Fibroblast of skin of right quadriceps (primary cell): ENCODE measurements around the gene AGAP2.
"Not testable (repeated sequence)": the region's sequence is repeated elsewhere in the genome, so short reads cannot be mapped to it uniquely, and the experiment has no call there.

Source experiments
- DNase-seq: peaks from one replicate; pipeline ENCODE4 v3.0.0-alpha.2; 2013

The AGAP2 gene

DNA sequence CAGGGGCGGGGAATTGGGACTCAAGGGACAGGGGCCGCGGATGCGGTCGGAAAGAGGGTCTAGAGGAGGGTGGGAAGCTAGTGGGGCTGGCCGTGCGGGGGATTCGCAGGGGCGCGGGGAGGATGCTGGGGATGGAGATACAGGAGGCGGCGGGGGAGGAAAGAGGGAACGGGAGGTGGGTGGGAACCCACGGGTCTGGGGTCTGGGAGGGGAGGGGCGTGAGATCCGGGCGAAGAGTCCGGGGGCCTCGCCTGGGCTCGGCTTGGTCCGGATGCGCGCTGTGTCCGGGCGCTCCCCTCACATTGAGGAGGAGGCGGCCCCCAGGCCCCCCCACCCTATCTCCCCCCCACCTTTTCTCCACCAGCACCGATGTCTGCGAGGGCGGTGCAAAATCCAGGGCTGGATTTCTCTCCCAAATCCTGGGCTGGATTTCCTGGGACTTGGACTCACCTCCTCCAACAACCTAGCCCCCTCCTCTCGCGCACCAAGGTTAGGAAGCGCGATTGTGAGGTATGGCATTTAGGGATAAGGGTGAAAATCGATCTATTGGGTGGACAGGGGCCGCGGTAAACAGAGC is at the start of gene AGAP2:
Gene AGAP2 (minus strand): TSS at position 82 of the 577 bp plus-strand sequence. CDS start 496 bp downstream, outside the sequence.
- DNase-seq: no peak

DNA sequence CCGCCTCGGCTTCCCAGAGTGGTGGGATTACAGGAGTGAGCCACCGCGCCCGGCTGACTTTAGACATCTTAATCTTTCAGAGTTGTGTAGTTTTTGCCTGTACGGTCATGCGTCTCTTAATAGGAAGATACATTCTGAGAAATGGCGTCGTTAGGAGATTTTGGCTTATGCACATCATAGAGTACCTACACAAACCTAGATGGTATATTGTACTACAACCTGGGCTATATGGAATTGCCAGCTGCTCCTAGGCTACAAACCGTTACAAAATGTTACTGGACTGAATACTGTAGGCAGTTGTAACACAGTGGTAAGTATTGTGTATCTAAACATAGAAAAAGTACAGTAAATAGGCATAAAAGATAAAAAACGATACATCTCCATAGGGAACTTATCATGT is 45.3 kb upstream of the AGAP2 start:
- DNase-seq: no peak

DNA sequence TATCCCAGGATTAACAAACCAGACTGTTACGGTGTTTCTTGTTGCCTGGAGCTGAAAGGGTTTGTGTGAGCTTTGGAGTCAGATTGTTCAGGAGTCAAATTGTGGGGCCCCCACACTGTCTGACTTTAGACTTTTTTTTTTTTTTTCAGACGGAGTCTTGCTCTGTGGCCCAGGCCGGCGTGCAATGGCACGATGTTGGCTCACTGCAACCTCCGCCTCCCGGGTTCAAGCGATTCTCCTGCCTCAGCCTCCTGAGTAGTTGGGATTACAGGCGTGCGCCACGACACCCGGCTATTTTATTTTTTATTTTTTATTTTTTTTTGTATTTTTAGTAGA is 44.9 kb upstream of the AGAP2 start:
- no peak for DNase-seq

DNA sequence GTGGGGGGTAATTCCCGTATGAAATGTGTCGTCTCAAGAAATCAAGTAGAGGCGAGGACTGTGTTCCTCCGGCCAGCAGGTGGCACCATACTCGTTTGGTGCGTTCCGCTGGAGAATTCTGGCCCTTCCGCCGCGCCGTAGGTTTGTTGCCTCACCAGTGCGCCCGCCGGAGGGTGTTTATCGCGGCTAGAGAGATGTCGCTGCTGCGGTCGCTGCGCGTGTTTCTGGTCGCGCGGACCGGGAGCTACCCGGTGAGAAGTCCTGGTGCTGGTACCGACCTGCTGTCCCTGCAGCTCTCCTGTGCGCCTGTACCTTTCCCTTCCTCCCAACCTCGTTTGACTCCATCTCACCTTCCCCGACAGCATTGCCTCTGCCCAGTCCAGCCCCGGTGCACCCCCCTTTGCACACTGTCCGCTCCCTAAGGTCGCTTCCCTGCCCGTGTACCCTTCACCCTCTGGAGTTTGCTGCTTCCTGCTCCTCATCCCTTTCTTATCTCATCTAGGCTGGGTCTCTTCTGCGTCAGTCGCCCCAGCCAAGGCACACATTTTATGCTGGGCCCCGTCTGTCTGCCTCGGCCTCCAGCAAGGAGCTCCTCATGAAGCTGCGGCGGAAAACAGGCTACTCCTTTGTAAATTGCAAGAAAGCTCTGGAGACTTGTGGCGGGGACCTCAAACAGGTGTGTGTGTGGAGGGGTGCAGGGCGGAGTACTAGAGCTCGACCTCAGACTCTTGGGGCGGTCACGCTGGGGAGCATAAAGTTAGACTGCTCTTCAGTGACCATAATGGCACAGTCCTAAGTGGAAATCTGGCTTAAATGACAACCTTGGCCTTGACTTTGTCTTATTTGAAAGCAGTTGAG is 44.3 kb upstream of the AGAP2 start, which contains the start of gene TSFM:
Gene TSFM (plus strand): TSS at position 180 of the 858 bp plus-strand sequence. CDS start 15 bp downstream, at position 195.
- peak; percentile 93 for DNase-seq

DNA sequence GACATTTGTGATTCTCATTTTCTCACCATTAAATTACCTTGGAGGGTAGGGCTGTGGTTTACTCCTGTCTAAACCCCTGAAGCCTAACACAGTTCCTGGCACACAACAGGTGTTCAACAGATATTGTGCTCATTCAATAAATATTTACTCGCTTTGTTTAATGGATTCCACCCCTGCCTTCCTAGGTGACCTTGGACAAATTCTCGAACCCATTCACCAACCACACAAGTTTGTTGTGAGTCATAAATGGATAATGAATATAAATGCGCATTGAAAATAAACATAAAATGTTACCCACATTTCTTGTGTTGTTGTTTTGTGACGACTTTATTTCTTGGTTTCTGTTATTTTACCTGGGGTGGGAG is 43.7 kb upstream of the AGAP2 start:
- DNase-seq: no peak

DNA sequence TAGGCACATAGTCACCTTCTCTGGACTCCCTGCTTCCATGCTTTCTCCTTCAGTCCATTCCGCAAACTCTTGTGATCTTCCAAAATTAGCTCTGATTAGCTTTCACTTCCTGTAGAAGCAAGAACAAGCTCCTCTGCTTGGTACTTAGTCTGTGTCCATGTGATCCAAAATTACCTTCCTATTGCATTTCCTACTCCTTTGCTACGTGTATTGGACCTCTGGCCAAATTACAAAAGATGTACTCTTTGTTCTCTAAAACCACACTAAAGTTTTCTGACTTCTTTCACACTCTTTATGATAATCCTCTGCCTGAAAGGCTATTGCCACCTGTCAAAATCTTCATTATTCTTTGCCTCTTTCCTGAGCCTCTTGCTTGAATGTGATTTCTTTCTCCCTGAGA is 43.3 kb upstream of the AGAP2 start:
- DNase-seq: no peak

DNA sequence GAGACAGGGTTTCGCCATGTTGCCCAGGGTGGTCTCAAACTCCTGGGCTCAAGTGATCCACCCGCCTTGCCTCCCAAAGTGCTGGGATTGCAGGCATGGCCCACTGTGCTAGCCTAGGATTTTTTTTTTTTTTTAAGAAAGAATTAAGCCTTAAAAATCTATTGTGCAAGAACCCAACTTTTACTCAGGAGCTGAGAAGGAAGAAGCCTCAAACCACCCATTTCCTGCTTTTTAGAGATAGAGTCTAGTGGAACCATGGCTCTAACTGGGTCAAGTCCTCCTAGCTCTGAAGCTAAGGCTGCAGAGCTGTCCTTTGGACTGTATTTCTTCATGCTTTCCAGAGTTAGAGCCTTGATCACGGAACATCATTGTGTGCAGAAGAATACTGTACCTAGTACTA is 42.7 kb upstream of the AGAP2 start:
- no peak for DNase-seq

DNA sequence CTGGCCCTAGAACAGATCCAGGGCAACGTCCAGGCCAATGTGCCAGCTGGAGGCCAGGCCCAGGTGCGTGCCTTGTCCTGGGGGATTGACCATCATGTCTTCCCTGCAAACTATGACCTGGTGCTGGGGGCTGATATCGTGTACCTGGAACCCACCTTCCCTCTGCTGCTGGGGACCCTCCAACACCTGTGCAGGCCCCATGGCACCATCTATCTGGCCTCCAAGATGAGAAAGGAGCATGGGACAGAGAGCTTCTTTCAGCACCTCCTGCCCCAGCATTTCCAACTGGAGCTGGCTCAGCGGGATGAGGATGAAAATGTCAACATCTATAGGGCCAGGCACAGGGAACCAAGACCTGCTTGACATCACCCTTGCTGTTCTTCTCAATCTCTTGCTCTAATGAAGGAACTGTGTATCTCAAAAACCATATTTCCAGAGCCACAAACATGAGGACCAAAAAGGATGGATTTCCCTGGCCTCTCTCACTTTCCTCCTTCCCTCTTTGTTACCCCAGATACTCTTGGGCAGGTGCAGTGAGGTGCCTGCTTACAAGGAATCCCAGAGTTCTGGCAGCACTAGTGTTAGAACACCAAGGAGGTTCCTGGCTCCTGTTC is 41.8 kb upstream of the AGAP2 start:
- no peak for DNase-seq

DNA sequence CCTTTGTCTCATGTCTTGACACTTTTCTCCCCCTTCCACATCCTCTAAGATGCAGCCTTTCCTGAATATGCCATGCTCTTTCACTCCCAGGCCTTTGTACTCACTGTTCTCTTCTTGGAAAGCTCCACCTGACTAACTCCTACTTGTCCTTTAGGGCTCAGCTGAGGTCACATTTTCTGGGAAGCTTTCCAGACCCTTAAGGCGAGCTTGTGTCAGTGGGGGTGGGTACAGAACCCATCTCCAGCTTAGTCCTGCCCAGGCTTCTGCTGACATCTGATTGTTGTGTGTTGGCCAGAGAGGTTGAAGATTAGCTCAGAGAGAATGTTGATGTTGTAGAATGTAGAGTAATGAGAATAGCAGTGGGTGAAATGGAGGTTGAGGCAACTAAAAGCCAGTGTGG is 41.2 kb upstream of the AGAP2 start:
- DNase-seq: no peak

DNA sequence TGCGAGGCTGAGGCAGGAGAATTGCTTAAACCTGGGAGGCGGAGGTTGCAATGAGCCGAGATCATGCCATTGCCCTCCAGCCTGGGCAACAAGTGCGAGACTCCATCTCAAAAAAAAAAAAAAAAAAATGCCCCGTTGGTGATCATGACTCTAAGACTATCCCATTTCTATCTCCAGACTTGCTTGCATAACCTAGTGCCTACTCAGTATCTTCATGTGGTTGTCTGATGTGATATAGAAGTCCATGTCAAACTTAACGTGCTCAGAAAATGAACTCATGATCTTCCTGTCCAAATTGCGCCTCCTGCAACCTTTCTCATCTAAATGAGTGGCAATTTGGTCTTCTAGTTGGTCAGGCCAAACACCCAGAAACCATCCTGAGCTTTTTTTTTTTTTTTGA is 39.4 kb upstream of the AGAP2 start:
- no peak for DNase-seq

DNA sequence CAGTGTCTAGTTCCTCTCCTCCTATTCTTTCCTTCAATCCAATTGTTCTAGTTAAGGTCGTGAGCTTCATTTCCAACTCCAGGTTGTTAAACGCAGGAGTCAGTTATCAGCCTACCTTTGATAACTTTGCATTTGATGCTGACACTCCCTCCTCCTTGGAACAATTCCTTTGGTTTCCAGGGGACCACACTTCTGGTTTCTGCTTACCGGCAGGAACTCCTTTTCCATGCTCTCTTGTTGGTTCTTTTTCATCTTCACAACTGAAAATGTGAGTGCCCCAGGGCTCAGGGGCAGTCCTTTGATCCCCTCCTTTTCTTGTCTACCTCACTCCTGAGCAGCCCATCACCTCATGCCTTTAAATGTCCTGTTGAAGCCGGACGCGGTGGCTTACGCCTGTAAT is 38.8 kb upstream of the AGAP2 start:
- DNase-seq: no peak

DNA sequence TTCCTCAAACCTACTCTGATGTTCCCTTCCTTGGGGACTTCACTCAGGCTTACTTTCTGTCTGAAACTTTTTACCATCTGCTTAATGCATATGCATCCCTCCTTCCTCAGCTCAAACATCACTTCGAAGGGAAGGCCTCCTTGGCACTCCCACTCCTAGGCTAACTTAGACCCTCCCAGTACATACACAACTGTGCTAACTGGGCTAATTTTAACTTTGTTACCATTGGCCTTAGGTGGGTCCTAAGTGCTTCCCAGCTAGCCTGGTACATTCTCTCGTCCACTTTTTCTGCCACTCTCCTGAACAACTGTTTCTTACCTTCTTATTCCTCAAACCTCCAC is 37.7 kb upstream of the AGAP2 start:
- DNase-seq: no peak

DNA sequence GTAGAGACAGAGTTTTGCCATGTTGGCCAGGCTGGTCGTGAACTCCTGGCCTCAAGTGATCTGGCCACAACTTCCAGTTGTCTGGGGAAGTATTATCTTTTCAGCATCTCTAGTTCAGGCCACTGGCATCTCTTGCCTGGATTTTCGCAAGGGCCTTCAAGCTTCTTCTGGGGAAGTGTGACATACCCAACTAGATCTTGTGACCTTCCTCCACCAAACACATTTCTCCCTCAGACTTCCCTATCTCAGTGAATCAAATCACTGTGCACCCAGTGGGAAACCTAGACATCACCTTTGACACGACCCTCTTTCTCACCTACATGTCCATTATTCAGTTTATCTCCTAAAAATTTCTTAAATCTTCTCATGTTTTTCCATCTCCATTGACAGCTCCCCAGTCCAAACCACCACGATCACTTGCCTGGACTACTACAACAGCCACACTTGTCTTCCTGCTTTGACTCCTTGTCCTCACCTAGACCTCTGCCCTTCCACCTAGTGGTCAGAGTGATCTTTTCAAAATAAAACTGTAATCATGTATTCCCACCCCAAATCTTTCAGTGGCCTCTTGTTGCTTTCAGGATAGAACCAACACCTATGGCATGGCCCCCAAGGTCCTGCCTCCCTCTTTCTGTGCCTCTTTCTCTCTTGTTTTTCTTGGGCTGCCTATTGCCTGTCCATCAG is 37.2 kb upstream of the AGAP2 start:
- no peak for DNase-seq

DNA sequence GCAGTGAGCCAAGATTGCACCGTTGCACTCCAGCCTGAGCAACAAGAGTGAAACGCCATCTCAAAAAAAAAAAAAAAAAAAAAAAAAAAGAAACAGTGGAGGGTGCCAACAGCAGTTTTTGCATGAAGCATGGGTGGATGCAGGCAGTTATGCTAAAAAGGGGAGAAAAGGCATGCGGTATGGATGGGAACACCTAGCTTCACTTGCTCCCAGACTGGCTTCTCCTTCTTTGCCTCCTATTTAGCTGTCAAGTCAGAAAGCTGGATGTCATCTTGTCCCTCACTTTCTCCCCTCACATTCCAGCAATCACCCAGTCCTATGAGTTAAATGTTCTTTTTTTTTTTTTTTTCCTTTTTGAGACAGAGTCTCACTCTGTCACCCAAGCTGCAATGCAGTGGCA is 36.5 kb upstream of the AGAP2 start:
- DNase-seq: no peak

DNA sequence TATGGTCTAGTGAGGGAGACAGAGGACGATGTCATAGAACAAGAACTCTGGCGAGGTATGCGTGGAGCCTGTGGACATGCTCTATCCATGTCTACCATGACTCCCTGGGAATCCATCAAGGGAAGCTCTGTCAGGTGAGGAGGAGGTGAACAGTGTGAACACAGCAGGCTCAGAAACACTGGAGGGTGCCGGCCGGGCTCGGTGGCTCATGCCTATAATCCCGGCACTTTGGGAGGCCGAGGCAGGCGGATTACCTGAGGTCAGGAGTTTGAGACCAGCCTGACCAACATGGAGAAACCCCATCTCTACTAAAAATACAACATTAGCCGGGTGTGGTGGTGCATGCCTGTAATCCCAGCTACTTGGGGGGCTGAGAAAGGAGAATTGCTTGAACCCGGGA is 36.1 kb upstream of the AGAP2 start:
- DNase-seq: not testable (repeated sequence)

DNA sequence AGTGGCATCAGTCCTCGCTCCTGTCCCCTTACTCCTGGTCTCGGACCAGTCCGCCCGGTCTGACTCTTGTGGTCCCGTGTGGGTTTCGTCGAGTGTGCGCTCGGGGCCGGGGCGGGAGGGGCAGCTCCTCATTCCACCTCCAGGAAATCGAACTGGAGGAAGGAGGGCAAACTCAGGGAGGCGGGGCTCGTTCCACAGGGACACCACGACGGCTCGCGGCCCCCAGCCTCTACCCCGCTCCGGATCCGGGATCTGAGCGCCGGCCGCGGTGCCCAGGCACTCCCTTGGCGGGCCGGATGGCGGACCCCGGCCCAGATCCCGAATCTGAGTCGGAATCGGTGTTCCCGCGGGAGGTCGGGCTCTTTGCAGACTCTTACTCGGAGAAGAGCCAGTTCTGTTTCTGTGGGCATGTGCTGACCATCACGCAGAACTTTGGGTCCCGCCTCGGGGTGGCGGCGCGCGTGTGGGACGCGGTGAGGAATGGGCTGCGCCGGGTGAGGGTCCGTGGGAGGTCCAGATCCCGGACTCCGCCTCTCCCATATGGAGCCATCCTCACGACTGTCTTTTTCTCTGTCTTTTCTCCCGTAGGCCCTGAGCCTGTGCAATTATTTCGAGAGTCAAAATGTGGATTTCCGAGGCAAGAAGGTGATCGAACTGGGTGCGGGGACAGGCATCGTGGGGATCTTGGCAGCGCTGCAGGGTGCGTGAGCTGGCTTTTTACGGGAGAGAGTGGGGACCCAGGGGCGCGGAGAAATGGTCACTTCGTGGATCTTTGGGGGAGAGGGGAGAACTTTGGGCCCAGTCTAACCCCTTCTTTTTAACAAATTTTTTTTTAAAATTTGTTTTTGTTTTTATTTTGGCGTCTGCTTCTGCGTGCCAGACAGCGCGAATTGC is 34.1 kb upstream of the AGAP2 start, which contains the start of gene EEF1AKMT3:
Gene EEF1AKMT3 (plus strand): TSS at position 186 of the 894 bp plus-strand sequence. CDS start 111 bp downstream, at position 297.
- peak; percentile 42 for DNase-seq

DNA sequence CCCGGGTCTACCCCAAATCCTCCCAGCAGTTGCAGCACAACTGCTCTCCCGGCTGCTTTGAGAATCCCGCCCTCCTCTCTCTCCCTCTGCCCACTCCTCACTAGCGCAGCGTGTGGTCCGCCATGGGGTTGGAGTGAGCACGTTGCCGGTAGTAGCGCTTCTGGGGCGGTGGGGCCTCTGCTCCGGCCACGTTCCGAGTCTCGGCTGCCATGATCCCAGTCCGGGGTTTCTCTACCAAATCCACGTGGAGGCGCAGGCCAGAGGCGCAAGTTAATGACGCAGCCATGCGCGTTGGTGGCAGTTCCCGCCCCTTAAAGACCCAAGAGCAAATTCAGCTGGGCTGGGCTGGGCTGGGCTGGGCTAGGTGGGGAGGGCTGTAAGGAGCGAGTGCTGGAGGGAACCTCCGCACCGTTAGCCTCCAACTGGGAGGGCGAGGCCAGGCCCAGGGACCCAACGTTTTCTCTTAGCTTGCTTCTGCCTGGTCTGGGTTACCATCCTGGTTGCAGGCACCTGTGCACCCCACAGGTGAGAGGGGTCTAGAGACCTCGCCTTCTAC is 33.4 kb upstream of the AGAP2 start, which contains the start of gene METTL1:
Gene METTL1 (minus strand): TSS at position 233 of the 556 bp plus-strand sequence. CDS start 22 bp downstream, at position 211.
- DNase-seq: peak; percentile 97

DNA sequence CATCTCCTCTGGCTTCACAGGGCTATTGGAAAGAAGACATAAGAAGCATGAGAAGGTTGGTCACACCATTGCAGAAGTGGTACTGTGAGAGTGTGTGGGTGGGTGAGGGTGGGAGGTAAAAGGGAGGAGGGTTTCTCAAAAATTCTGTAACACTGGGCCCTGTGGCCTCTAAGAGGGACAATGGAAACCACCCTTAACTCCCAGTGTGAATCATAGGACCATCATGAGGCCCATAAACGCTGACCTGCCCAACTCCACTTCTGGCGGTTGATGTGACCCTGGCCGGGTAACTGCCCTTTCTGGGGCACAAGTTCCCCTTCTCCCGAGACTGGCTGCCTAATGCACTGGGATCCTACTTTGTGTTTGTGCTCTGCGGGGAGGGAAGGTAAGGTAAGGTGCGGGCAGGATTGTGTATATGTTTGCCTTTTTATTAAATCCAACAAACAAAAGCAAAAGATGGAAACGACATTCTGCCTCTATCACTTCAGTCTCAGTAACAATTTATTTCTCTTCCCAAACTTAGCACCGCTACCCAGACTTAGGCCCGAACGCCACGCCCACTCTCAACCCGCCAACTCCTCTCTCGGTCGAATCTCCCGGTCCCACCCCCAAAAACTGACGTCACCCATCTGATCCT is 32.8 kb upstream of the AGAP2 start:
- DNase-seq: peak; percentile 92

DNA sequence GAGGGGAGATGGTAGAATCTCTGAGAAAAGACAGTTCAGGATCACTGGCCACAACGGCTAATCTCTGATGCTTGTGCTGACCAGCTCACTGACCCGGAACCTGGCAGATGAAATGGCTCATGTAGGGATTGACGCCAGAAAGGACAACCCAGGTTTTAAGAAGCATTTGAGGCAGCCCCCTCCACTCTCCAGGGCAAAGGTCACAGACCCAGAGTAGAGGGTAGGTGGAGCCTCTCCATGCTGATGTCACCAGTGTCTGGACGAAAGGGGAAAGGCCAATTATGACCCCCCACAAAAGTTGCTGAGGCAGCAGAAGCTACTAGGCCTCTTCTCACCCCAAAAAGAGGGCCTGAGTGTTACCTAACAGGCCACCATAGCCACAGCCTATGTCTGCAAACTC is 32.2 kb upstream of the AGAP2 start:
- no peak for DNase-seq

DNA sequence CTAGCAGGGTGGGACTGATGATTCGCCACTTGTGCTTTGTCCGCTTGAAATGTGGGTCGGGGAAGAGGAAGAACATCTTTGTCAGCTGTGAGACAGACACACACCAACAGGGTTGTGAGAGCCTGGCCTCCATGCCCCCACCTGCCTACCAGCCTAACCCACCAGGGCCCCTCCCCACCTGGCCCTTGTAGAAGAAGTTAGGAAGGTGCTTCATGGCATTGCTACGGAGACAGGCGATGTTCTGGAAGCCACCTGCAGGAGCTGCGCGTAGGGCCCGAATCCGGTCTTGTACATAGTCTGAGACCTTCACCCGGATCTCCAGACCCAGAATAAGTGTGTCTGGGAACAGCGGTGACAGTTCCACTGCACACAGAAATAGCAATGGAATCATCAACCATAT is 31.1 kb upstream of the AGAP2 start:
- no peak for DNase-seq

DNA sequence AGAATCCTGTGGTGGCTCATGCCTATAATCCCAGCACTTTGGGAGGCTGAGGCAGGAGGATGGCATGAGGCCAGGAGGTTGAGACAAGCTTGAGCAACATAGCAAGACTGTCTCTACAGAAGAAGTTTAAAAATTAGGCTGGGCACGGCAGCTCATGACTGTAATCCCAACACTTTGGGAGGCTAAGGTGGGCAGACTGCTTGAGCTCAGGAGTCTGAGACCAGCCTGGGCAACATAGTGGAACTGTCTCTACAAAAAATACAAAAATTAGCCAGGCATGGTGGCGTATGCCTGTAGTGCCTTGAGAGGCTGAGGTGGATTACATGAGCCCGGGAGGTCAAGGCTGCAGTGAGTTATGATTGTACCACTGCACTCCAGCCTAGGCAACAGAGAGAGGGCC is 29.3 kb upstream of the AGAP2 start:
- no peak for DNase-seq

DNA sequence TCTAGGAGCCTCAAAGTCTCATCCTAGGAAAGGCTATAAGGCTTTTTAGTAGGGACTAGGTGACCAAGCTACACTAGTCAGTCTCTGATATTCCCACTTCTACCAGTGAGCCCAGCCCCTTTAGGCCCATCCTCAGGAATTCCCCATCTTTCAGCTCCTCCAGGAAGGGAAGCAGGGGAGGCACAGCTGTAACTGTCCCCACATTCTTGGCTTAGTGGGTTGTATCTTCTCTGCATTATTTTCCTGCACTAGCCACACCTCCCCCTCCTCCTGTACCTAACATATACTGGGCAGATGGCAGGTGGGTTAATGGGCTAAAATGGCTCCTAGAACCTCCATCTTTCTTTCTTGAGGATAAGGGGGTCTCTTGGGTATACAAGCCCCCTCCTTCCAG is 28.8 kb upstream of the AGAP2 start:
- DNase-seq: no peak
